Muscle layer of duodenum (tissue), 2 donors: ENCODE data around the gene PARL.

ENCODE experiments used
- H3K27ac ChIP-seq: one replicate; pipeline ENCODE4 v1.7.0; 2013; ENCODE audit warnings: mild to moderate bottlenecking, low read length
- H3K27me3 ChIP-seq: one replicate; pipeline ENCODE4 v1.7.0; 2013; ENCODE audit warnings: low read depth, mild to moderate bottlenecking, control low read depth, low read length
- H3K36me3 ChIP-seq, 2 donors: one replicate each; pipeline ENCODE4 v1.7.0; 2013; ENCODE audit warnings: low read length in 2 of 2, control low read depth in 1 of 2, mild to moderate bottlenecking in 1 of 2; ENCODE audit not compliant: insufficient read depth in 2 of 2, control insufficient read depth in 1 of 2
- H3K4me1 ChIP-seq, 2 donors: one replicate each; pipeline ENCODE4 v1.7.0; 2013; ENCODE audit warnings: low read length in 2 of 2, mild to moderate bottlenecking in 2 of 2, control low read depth in 1 of 2, moderate library complexity in 1 of 2; ENCODE audit not compliant: insufficient read depth in 2 of 2, control insufficient read depth in 1 of 2
- H3K4me3 ChIP-seq, 2 donors: one replicate each; pipeline ENCODE4 v1.7.0; 2013; ENCODE audit warnings: low read length in 2 of 2, low read depth in 1 of 2, mild to moderate bottlenecking in 1 of 2
- H3K9me3 ChIP-seq, 2 donors: one replicate each; pipeline ENCODE4 v1.7.0; 2013; ENCODE audit warnings: low read length in 2 of 2, control low read depth in 1 of 2, mild to moderate bottlenecking in 1 of 2; ENCODE audit not compliant: control insufficient read depth in 1 of 2
- donor health status: healthy.

PARL gene

DNA sequence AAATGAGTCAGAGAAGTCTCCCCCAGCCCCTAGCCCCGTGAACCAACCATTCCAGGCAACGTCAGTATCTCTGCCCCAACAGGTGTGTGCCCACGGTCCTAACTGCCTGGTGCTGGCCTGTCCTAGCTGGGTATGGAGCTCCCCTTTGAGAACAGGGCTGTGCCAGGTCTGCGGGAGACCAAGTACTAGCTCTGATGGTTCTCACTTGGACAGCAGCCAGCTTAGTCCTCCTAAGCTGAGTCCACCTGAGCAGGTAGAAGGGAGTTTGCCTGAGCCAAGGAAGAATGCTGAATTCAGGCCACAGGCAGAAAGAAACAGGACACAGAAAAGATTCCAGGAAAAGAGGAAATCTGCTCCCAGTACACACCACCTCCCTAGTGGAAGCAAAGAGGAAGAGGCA is 33.1 kb upstream of the PARL start:
- Histone ChIP-seq H3K27ac (no peak overlapping the region), H3K9me3 (no peaks in the 10 kb centered on the region), H3K27me3 (no peaks in the 10 kb centered on the region), H3K4me1 (no peaks in the 10 kb centered on the region), H3K36me3 (peaks cover 13 to 23% of the 10 kb centered on the region in 2 donors), H3K4me3 (no peak overlapping the region)

DNA sequence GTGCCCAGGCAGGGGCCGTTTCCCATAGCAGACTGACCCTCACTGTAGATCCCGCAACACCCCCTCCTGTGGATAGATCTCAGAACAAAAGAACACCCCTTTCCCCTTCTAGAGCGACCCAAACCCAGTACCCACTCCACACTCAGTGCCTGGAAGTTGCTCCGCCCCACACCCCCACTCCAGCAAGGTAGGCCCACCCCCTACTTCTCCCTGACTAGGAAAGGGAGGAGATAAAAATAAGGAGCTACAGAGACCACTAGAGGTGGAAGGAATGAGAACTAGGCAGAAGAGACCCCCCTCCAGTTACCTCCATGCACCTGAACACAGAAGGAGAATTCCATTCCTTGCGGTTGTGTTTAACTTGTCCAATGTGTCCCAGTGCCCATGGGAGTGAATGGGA is 30.2 kb upstream of the PARL start:
- Histone ChIP-seq H3K4me1 (no peaks in the 10 kb centered on the region), H3K27me3 (no peaks in the 10 kb centered on the region), H3K9me3 (no peaks in the 10 kb centered on the region), H3K4me3 (no peak overlapping the region), H3K27ac (no peak overlapping the region), H3K36me3 (peaks cover 4% of the 10 kb centered on the region in 2 donors)

DNA sequence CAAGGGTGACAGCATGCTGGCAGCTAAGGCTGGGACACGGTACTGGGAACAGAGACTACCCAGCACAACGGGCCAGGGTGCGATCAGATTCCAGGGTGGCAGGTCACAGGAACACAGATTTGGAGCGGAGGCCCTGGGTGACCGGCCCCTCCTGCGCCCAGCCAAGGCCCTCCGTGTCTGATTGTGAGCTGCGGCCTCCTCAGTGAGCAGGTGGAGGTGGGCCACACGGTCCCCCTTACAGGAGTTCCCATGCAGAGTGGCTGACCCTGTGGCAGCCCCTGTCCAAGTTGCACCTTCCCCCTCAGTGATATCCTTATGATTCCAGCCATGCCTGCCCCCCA is 28.9 kb upstream of the PARL start:
- H3K27me3 ChIP-seq = no peaks in the 10 kb centered on the region
- no peaks in the 10 kb centered on the region for H3K4me1 ChIP-seq
- H3K36me3 ChIP-seq = no peaks in the 10 kb centered on the region
- no peak overlapping the region for H3K4me3 ChIP-seq
- H3K27ac ChIP-seq = no peak overlapping the region
- H3K9me3 ChIP-seq = no peaks in the 10 kb centered on the region

DNA sequence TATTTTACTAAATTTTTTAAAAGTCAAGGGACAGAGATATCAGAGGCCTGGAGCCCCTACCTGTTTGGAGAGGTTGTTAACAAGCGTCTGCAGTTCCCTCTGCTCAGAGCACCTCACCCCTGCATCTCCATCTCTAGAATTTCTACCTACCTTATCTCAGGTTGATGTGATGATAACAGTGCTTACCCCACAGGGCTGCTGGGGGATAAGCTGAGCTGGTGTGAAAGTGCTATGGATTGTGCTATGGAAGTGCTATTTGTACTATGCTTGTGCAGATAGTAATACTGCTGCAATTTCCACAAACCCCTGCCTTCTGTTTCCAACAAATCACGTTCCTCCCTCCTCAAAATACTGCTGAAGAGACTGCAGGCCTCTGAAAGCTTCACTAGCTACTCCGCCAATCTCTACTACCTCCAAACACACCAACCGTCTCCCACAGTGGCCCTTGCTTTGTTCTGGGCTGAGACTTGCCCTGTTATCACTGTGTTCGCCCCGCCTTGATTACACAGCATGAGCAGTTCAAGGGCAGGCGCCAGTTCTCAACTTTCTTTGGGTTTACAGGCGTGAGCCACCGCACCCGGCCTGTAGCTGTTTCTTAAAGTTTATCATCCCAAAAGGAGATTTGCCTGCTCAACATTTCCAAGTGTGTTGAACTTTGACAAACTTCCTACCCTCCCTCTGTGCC is 28.4 kb upstream of the PARL start:
- Histone ChIP-seq H3K27ac (no peak overlapping the region), H3K36me3 (no peaks in the 10 kb centered on the region), H3K9me3 (no peaks in the 10 kb centered on the region), H3K27me3 (no peaks in the 10 kb centered on the region), H3K4me1 (no peaks in the 10 kb centered on the region), H3K4me3 (no peak overlapping the region)

DNA sequence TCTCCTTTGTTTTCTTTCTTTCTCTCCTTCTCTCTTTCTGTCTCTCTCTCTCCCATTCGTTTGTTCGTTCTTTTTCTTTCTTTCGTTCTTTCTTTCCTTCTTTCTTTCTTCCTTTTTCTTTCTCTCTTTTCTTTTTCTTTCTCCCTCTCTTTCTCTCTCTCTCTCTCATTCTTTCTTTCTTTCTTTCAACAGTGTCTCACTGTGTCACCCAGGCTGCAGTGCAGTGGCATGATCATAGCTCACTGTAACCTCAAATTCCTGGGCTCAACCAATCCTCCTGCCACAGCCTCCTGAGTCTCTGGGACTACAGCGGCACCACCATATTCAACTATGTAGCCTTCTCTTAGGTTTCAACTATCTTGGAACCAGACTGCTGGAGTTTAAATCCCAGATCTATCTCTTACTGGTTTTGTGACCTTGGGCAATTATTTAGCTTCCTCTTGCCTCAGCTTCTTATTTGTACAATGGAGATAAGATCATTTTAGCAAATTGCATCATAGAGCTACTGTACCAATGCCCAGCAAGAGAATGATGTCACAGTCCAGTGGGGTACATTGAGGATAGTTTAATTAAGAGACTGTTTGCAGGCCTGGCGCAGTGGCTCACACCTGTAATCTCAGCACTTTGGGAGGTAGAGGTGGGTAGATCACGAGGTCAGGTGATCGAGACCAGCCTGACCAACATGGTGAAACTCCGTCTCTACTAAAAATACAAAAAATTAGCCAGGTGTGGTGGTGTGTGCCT is 27.3 kb upstream of the PARL start:
- H3K4me1 ChIP-seq = no peaks in the 10 kb centered on the region
- H3K27me3 ChIP-seq = no peaks in the 10 kb centered on the region
- H3K36me3 ChIP-seq = no peaks in the 10 kb centered on the region
- no peaks in the 10 kb centered on the region for H3K9me3 ChIP-seq
- no peak overlapping the region for H3K27ac ChIP-seq
- H3K4me3 ChIP-seq = no peak overlapping the region

DNA sequence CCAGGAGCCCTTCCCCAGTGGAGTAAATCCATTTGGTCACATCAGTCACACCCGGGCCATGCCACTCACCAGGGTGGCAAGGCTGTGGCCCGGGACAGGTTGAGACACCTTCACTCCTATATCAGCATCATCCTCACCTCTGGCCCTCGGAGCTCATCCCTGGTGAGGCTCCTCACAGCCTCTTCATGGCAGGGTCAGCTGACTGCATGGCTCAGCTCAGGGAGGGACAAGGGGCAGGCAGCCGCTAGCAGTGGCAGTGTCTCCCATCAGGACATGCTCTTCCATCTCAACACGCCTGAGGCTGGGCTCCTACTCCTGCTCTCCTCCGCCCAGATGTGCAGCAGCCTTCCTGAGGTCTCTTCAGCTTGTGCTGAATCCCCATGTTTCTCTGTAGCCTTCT is 26.4 kb upstream of the PARL start:
- Histone ChIP-seq H3K4me1 (no peaks in the 10 kb centered on the region), H3K9me3 (no peaks in the 10 kb centered on the region), H3K36me3 (no peaks in the 10 kb centered on the region), H3K4me3 (no peak overlapping the region), H3K27me3 (no peaks in the 10 kb centered on the region), H3K27ac (no peak overlapping the region)

DNA sequence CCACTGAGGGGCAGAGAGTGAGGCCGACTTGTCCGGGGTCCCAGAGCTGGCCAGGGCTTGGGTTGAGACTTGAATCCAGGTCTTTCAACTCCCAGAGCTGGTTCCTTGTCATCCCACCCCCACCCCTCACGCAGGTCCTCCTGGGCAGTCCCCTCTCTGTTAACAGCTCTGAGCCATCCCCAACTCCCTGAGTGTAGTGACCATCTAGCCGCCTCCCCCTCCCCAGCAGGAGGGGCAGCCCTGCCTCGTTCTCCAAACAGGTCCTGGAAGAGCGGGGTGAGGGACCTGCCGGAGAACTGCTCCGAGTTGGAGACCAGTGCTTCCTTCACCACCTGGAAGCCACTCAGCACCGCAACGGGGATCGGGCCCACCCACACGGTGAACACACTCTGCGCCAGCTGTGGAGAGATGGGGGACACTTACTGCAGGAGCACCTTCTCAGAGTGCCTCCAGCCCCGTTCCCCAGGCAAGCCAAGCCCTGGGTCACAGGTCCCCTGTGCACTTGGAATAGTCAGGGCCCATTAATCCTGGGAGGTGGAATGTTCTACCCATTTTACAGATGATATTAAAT is 24.4 kb upstream of the PARL start:
- Histone ChIP-seq H3K36me3 (no peaks in the 10 kb centered on the region), H3K4me1 (no peaks in the 10 kb centered on the region), H3K4me3 (no peak overlapping the region), H3K9me3 (no peaks in the 10 kb centered on the region), H3K27ac (no peak overlapping the region), H3K27me3 (no peaks in the 10 kb centered on the region)

DNA sequence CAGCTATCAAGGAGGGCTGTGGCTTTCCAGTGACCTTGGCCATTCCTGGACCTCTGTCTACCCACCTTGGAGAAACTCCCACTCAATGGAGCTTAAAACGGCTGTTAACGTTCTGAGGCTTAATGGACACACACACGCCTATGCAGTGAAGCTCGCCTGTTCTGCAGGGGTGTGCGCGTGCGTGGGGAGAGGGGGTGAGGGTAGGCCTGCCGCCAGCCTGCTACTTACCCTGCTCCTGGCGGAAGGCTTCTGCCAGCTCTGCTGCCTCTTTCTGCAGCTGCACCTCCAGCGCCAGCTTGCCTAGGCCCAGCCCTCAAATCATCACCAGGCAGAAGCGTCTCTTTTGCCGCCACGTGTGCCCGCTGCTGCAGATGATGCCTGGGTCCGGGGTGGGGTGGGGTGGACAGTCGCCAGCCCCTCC is 23.2 kb upstream of the PARL start:
- Histone ChIP-seq H3K4me1 (no peaks in the 10 kb centered on the region), H3K9me3 (no peaks in the 10 kb centered on the region), H3K27ac (no peak overlapping the region), H3K27me3 (no peaks in the 10 kb centered on the region), H3K36me3 (no peaks in the 10 kb centered on the region), H3K4me3 (no peak overlapping the region)

DNA sequence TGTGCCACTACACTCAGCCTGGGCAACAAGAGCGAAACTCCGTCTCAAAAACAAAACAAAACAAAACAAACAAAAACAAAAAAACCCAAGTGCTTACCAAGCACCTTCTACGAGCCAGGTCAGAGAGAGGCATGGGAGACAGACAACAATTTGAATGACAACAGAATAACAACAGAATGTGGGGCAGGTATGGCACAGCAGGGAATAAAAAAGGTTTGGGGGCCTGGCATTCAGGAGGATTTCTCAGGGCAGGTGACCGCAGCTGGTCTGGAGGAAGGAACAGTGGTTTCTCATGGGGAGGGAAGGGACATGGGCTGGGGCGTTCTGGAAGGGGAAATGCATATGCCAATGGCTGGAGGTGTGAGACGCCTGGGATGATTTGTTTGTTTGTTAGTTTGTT is 22.5 kb upstream of the PARL start:
- Histone ChIP-seq H3K9me3 (no peaks in the 10 kb centered on the region), H3K27ac (no peak overlapping the region), H3K27me3 (no peaks in the 10 kb centered on the region), H3K4me1 (no peaks in the 10 kb centered on the region), H3K36me3 (no peaks in the 10 kb centered on the region), H3K4me3 (no peak overlapping the region)

DNA sequence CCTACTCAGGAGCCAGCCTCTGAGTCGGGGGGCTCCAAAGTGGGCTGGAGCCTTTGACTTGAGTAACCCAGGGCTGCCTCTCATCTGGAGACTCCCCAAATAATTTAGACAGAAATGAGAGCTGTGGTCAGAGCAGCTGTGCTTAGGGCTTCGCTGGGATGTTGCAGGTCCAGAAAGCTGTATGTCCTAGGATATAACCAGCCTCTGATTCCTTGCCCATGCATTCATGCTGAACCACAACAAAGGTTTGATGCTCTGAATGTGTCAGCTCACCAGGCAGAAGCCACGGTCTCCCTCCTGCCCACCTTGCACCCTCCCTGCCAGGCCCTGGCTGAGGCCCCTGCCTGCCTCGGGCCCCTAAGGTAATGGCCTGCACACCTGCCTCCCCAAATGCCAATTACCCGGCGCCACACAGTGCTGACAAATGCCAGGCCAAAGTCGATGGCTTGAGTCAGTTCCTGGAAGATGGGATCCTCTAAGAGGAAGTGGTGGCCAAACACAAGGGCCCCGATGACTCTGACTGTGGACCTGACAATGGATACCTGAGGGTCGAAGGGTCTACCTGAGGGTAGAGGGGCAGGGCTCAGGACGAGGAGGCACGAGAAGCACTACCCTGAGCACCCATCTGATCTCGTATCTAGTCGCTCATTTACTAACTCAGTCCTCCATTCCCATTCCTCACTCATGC is 21.7 kb upstream of the PARL start:
- Histone ChIP-seq H3K27me3 (no peaks in the 10 kb centered on the region), H3K4me3 (no peak overlapping the region), H3K9me3 (no peaks in the 10 kb centered on the region), H3K36me3 (no peaks in the 10 kb centered on the region), H3K27ac (no peak overlapping the region), H3K4me1 (no peaks in the 10 kb centered on the region)
